Measurements from ENCODE around the gene LY9. TPM values are rescaled to one million over a fixed set of nuclear protein-coding genes. Genes with fewer than 3 reads are reported as not detected.

The LY9 gene
- polyA plus RNA-seq, 1 donor from 2014 or later = 158 TPM

DNA sequence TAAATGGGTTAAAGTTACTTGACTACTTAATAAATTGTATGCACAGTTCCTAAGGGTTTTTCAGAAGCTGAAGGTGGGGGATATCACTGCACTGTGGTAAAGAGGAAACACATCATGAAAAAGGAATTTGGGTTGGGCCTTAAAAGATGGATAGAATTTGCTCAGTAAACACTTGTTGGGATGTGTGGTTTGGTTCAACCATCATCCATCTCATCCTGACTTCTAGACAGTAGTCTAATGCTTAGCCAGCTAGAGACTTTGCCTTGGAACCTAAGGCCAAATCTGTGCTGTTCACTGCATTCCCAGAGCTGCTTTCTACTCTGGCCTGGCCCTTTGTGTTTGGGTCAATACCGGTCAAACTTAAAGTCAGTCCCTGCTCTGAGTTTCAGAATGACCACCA is 30.6 kb downstream of the LY9 start:
- H3K9me3 Mint-ChIP-seq = no peaks in the 10 kb centered on the region
- H3K36me3 Mint-ChIP-seq = peaks cover 7% of the 10 kb centered on the region
- no peaks in the 10 kb centered on the region for H3K27me3 Mint-ChIP-seq
- H3K4me3 Mint-ChIP-seq = peak overlapping the region in 1 of 4 donors; percentile 21
- H3K27ac Mint-ChIP-seq = peak overlapping the region in 2 of 3 donors; percentile 33 to 92
- peaks cover 0 to 6% (median 5%) of the 10 kb centered on the region in 3 donors for H3K4me1 Mint-ChIP-seq

DNA sequence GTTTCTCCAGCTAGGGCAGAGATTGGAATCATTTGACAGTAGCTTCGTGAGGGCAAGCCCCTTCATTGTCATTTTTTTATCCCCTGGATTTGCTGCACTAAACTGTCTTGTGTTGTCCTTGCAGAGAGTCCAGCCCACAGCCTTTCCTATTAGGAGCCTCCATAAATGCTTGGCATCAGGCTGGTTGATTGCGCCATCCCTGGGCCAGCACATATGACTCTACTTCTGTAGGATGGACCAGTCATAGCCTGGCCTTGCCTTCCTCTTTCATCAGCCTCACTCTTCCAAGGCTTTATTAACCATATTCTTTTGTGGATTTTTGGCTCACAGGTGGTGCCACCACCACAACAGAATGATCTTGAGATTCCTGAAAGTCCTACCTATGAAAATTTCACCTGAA is 31.4 kb downstream of the LY9 start:
- peaks cover 0 to 5% (median 5%) of the 10 kb centered on the region in 3 donors for H3K4me1 Mint-ChIP-seq
- no peaks in the 10 kb centered on the region for H3K9me3 Mint-ChIP-seq
- H3K36me3 Mint-ChIP-seq = peaks cover 7% of the 10 kb centered on the region
- peak overlapping the region in 2 of 3 donors; percentile 33 to 92 for H3K27ac Mint-ChIP-seq
- H3K27me3 Mint-ChIP-seq = no peaks in the 10 kb centered on the region
- peak overlapping the region in 1 of 4 donors; percentile 33 for H3K4me3 Mint-ChIP-seq

DNA sequence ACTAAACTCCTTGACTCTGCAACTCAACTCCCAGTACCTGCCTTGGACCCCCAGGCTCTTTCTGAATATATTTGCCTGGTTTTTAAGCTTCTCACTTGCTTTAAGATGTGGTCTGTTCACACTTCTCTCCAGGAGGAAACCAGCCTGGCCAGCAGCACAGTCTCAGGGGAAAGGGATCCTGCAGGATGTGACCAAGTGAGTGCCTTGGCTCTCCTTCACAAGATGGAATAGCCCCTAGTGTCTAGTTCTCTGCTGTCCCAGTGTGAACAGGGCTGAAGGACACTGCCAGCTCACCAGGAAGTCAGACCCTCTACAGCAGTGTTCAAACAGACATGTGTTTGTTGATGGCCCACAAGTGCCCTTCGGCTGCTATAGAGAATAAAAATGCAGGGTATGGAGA is 33.8 kb downstream of the LY9 start:
- Mint-ChIP-seq H3K36me3 (peaks cover 3% of the 10 kb centered on the region), H3K9me3 (no peaks in the 10 kb centered on the region), H3K27ac (peak overlapping the region; percentile 41 to 88 (median 65)), H3K4me3 (no peak overlapping the region), H3K27me3 (no peaks in the 10 kb centered on the region), H3K4me1 (peaks cover 2 to 14% (median 5%) of the 10 kb centered on the region in 3 donors)

DNA sequence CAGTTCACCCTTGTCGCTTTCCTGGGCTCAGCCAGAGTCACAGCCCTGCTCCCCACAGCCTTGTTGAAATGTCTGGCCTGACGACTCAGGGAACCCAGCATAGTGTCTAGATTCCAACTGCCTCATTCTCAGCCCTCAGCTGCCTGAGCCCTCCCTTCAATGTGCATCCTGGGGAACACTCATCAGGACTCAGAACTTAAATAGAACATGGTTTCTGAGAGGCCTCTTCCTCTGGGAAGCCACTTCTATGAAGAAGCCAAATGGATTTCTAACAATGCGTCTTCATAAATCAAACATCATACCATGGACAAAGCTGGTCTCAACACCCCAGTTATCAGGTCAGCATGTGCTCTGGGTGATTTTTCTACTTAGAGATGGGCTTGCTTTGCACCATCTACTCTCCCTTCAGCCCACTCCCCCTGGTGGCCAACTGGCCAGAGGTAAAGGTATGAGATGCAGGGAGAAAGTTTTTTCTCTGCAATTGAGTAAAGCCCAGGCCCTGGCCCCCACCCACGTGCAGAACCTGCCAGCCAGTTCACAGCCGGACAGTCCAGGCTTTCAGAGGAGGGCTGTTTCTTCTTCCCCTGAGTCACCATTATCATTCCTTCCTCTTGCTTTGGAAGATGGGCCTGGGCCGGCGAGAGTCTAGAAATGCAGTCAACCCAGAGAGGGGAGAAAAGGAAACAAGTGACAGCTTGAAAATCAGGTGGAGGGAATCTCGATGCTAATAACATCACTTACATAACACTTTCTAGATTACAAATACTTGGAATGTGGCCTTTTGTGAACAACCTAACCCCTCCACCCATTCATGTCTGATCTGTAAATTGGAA is 34.6 kb downstream of the LY9 start:
- H3K4me1 Mint-ChIP-seq = peaks cover 8 to 17% (median 10%) of the 10 kb centered on the region in 3 donors
- peak overlapping the region; percentile 31 to 88 (median 49) for H3K27ac Mint-ChIP-seq
- H3K9me3 Mint-ChIP-seq = no peaks in the 10 kb centered on the region
- peaks cover 1% of the 10 kb centered on the region for H3K27me3 Mint-ChIP-seq
- H3K36me3 Mint-ChIP-seq = peaks cover 3% of the 10 kb centered on the region
- no peak overlapping the region for H3K4me3 Mint-ChIP-seq

DNA sequence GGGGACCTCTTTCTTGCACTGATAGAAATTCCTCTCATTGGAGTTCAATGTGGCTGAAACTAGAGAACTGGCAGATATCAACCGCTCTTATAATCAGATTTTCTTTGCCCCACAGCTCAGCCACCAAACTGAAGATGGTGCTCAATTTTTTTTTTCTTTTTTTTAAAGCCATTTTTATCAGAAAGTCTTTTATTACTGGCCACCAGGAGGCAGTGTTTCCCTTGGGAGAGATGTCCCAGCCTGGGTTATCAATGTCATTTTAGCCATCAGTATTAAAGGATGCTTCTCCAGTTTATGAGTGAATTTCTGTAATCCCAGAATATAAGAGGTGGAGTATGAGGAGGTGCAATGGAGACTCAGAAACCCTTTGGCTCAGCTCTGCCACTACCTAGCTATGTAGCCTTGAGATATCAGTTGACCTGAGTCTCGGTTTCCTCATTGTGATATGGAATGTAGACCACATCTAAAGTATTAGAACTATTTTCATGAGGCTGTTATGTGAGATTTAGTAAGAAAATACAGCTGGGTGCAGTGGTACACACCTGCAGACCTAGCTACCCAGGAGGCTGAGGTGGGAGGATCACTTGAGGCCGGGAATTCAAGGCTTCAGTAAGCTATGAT is 39.1 kb downstream of the LY9 start:
- Mint-ChIP-seq H3K4me3 (peak overlapping the region in 1 of 4 donors; percentile 69), H3K4me1 (peaks cover 22 to 44% (median 39%) of the 10 kb centered on the region in 3 donors), H3K27me3 (peaks cover 1% of the 10 kb centered on the region), H3K36me3 (no peaks in the 10 kb centered on the region), H3K27ac (peak overlapping the region in 2 of 3 donors; percentile 49 to 73), H3K9me3 (no peaks in the 10 kb centered on the region)

DNA sequence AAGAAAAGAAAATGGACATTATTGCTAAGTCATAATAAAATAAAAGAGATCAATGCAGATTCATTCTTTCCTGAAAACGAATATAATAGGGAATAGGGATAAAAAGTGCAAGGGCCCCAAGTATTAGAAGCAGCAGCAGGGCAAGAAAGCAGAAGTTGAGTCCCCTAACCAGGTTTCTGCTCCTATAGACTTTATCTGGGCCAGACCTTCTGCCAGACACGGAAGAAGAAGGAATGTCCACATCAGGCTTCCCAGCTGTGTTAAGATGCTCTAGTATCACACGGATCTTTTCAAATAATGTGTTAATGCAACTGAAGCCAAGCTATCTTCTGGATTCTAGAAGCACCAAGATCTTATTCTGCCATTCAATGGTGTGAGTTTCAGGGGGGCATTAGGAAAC is 39.8 kb downstream of the LY9 start:
- peaks cover 1% of the 10 kb centered on the region for H3K27me3 Mint-ChIP-seq
- H3K36me3 Mint-ChIP-seq = no peaks in the 10 kb centered on the region
- peak overlapping the region in 1 of 3 donors; percentile 83 for H3K27ac Mint-ChIP-seq
- no peaks in the 10 kb centered on the region for H3K9me3 Mint-ChIP-seq
- peaks cover 22 to 40% (median 34%) of the 10 kb centered on the region in 3 donors for H3K4me1 Mint-ChIP-seq
- H3K4me3 Mint-ChIP-seq = peak overlapping the region in 1 of 4 donors; percentile 84

DNA sequence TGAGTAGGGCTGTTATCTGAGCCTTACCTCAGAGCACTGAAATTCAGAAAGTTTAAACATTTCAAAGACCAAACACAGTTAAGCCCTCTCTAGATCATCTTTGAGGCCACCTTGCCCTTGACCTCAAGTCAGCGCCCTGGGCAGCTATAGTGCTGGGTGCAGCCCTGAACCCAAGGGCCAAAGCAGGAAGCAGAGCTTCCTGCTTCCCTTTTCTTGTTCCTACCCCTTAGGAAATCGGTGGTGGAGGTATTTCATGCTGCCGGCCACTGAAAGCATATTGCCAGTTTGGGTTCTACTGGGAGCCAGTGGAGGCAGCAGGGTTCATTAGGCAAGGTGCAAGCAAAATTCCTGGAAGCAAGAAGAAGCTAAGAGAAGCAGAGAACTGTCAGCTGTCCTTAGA is 40.6 kb downstream of the LY9 start:
- peaks cover 22 to 39% (median 34%) of the 10 kb centered on the region in 3 donors for H3K4me1 Mint-ChIP-seq

DNA sequence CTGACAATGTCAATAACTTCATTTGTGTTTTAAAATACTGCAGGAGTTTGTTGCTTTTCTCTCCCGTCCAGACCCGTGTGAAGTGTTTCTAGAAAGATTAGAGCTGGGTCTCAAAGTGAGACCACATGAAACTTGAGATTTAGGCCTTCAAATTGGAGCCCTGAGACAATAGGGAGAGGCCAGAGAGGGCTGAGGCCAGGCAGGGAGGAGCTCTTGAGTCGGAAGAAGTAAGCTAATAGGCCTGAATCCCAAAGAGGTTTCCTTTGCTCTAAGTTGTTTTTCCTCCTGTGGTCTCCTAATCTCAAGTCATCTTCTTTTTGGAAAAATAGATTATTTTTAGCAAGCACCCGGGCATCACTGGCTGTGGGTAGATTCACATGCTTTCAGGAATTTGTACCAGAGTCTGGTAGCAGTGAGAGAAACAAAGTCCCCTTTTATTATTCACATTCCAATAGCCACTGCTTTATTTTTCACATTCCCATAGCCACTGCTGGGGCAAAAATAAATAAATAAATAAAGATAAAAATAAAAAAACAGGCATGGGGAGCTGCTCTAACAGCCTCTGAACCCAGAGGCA is 41.1 kb downstream of the LY9 start:
- H3K36me3 Mint-ChIP-seq = no peaks in the 10 kb centered on the region
- peak overlapping the region; percentile 71 to 88 (median 83) for H3K27ac Mint-ChIP-seq
- H3K4me1 Mint-ChIP-seq = peaks cover 22 to 39% (median 34%) of the 10 kb centered on the region in 3 donors
- peak overlapping the region in 1 of 4 donors; percentile 84 for H3K4me3 Mint-ChIP-seq
- H3K9me3 Mint-ChIP-seq = no peaks in the 10 kb centered on the region
- peaks cover 1% of the 10 kb centered on the region for H3K27me3 Mint-ChIP-seq

More for the DNA sequence above, 40.6 kb downstream of the LY9 start:
- Mint-ChIP-seq H3K27me3 (peaks cover 1% of the 10 kb centered on the region), H3K36me3 (no peaks in the 10 kb centered on the region), H3K27ac (peak overlapping the region; percentile 71 to 88 (median 83)), H3K4me3 (peak overlapping the region in 1 of 4 donors; percentile 84), H3K9me3 (no peaks in the 10 kb centered on the region)

DNA sequence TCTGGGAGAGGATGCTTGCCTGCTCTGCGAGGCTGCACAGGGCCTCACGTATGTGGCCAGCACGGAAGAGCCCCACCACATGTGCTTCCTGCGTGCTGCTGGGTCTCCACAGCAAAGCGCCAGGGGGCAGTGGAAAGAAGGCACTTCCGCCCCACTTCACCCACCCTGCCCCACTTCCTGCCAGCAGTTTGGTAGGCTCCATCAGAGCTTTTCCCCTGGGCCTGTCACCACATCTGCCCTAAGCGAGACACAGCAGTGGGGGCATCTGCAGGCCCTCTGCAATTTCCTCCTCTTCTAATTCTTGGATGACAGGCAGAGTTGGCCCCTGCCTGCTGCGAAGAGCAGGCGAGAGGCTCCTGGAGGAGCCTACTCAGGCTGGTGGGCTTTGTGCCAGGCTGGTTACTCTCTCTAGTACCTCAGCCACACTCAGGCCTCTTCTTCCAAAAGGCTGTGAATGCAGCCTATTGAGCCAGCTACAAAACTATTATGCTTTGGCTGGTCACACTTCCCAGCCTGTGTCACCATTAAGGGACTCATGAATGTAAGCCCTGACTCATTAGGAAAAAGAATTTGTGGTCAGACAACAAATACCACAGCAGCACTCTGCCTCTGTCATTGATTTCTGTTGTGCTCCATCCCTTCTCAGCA is 41.7 kb downstream of the LY9 start:
- Mint-ChIP-seq H3K27me3 (peaks cover 3% of the 10 kb centered on the region), H3K36me3 (no peaks in the 10 kb centered on the region), H3K4me1 (peaks cover 22 to 39% (median 34%) of the 10 kb centered on the region in 3 donors), H3K4me3 (peak overlapping the region in 2 of 4 donors; percentile 27 to 62), H3K9me3 (no peaks in the 10 kb centered on the region), H3K27ac (peak overlapping the region; percentile 44 to 83 (median 80))

DNA sequence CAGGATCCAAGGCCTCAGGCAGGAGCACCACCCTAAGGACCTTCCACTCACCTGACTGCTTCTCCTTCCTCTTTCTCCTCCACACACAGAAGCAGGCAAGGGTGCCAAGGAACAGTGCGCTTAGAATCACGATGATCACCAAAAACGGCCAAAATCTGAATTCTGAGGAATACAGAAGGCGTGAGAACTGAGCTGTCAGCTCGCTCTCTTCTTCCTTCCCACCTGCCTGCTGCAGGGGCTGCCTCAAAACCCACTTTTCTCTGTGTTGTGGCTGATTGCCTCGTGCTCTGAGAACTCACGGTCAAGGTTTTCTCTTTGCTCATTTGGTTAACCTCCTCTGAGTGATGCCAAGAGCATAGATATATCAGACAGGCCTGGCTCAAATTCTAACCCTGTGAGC is 42.9 kb downstream of the LY9 start:
- peak overlapping the region in 1 of 4 donors; percentile 74 for H3K4me3 Mint-ChIP-seq
- H3K4me1 Mint-ChIP-seq = peaks cover 22 to 34% (median 34%) of the 10 kb centered on the region in 3 donors

DNA sequence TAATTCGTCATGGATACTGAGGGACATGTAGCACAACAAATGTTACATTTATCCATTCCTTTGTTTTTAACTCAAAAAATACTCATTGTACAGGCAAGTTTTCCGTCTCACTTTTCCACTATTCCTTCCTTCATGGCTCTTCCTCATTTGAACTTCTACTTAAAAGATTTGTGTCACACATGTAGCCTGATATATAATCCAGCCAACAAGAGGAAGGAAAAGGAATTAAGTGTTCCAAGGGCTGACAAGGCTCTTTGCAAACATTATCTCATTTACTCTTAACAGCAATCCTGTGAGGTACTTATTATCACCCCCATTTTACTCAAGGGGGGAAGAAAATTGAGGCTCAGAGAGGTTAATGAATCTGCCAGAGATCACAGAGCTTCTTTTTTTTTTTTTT is 43.8 kb downstream of the LY9 start:
- Mint-ChIP-seq H3K27me3 (peaks cover 5% of the 10 kb centered on the region), H3K36me3 (no peaks in the 10 kb centered on the region), H3K27ac (peak overlapping the region in 1 of 3 donors; percentile 41), H3K9me3 (peaks cover 0 to 3% (median 0%) of the 10 kb centered on the region in 3 donors), H3K4me1 (peaks cover 21 to 35% (median 31%) of the 10 kb centered on the region in 3 donors), H3K4me3 (no peak overlapping the region)

More for the DNA sequence above, 42.9 kb downstream of the LY9 start:
- peaks cover 5% of the 10 kb centered on the region for H3K27me3 Mint-ChIP-seq
- H3K36me3 Mint-ChIP-seq = no peaks in the 10 kb centered on the region
- H3K27ac Mint-ChIP-seq = peak overlapping the region; percentile 32 to 80 (median 44)
- peaks cover 0 to under 1% (median 0%) of the 10 kb centered on the region in 3 donors for H3K9me3 Mint-ChIP-seq

DNA sequence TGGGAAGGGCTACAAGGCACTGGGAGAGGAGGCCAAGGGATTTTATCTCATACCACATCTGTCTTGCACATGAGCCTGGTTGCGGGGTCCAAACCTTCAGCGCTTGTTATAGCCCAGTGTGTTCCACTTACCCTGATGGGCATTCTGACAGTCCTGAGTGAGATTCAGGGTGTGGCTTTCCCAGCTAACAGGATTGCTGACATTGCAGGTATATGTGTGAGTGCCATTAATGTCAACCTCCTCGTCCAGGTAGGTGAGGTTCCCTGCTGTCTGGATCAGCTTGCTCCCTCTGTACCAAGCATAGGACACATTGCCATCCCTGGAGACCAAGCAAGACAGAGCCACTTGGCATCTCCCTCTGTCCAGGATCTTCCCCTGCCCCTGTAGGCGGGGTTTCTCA is 45.1 kb downstream of the LY9 start:
- Mint-ChIP-seq H3K27me3 (peaks cover 11% of the 10 kb centered on the region), H3K4me1 (peaks cover 10 to 29% (median 22%) of the 10 kb centered on the region in 3 donors), H3K36me3 (no peaks in the 10 kb centered on the region), H3K9me3 (peaks cover 0 to 3% (median 0%) of the 10 kb centered on the region in 3 donors), H3K4me3 (no peak overlapping the region), H3K27ac (no peak overlapping the region)

DNA sequence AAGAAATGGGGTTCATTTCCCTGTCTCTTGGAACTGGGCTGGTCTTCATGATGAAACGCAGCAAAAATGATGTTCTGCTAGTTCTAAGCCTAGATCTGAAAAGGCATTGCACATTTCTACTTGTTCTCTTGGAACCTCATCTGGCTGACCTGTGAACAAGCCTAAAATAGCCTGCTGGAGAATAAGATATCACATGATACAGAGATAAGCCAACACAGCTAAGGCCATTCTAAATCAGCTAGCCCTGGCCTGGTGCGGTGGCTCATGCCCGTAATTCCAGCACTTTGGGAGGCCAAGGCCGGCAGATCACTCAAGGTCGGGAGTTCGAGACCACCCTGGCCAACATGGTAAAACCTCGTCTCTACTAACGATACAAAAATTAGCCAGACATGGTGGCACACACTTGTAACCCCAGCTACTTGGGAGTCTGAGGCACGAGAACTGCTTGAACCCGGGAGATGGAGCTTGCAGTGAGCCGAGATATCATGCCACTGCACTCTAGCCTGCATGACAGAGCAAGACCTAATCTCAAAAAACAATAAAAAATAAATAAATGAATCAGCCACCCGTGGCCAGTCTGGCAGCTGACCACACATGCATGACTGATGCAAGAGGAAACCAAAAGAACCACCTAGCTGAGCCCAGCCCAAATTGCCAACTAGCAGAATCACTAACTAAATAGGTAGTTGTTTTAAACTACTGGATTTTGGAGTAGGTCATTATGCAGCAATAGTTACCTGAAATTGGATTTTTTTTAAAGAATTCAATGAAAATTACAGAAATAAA is 48.7 kb downstream of the LY9 start:
- Mint-ChIP-seq H3K4me1 (peaks cover 0 to 4% (median 3%) of the 10 kb centered on the region in 3 donors), H3K36me3 (peaks cover 3% of the 10 kb centered on the region), H3K4me3 (no peak overlapping the region), H3K9me3 (peaks cover 0 to 3% (median 0%) of the 10 kb centered on the region in 3 donors), H3K27me3 (peaks cover 22% of the 10 kb centered on the region), H3K27ac (no peak overlapping the region)

DNA sequence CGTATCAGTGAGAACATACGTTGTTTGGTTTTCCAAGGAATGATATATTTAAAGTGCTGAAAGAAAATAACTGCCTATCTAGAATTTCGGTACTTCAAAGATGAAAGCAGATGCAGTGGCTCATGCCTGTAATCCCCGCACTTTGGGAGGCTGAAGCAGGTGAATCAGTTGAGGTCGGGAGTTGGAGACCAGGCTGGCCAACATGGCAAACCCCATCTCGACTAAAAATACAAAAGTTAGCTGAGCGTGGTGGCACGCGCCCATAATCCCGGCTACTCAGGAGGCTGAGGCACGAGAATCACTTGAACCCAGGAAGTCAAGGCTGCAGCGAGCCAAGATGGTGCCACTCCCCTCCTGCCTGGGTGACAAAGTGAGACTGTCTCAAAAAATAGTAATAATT is 50.3 kb downstream of the LY9 start:
- Mint-ChIP-seq H3K9me3 (peaks cover 0 to 3% (median 0%) of the 10 kb centered on the region in 3 donors), H3K27me3 (peaks cover 24% of the 10 kb centered on the region), H3K27ac (no peak overlapping the region), H3K36me3 (peaks cover 3% of the 10 kb centered on the region), H3K4me1 (peaks cover 0 to 4% (median 0%) of the 10 kb centered on the region in 3 donors), H3K4me3 (no peak overlapping the region)

Data from IgD-negative memory B cell (primary cell).